ENCODE data around the gene NFATC4.
A peak's percentile ranks its signal among the peaks of the same experiment; 100 is the strongest.

NFATC4 gene

DNA sequence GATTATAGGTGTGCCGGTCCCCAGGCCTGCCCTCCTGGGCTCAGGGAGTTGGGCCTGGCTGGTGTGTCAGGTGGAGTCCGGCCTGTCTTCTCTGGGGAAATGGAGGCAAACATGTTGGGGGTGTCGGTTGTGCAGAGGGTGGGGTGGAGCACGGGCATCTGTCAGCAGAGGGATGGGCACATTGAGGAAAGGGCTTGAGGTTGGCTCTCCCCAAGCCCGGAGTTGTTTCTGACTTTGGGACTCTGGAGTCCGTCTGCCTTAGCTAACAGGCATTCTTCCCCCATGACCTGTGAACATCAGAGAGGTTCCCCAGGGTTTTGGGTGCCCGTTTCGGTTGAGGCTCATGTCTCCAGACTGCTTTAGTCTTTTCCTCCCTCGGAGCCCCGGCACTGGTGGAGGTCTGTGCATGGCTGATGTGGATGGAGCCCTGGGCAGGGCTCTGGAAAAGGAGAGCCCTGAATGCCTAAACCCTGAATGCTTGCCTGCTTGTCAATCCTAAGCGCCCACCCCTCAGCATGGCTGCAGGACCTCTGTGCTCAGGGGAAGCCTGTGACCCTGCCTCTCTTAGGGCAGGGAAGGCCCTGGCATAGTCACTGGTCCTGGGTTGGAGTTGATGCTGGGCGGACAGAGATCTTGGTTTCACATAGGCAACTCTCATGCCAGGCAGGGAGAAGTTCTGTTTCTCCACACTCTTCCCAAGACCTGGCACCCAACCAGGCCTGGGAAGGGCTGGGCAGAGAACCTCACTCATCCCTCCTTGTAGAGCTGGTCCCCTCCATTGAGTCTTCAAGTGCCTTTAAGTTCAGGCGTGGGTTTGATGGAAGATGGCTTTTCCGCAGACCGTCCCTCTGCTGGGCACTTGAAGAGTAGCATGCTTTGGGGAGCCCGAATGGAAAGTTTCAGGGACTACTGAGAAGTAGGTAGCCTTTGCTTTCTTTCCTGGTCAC, 43.7 kb downstream of the NFATC4 start:
- peak; percentile 51 for DNase-seq

DNA sequence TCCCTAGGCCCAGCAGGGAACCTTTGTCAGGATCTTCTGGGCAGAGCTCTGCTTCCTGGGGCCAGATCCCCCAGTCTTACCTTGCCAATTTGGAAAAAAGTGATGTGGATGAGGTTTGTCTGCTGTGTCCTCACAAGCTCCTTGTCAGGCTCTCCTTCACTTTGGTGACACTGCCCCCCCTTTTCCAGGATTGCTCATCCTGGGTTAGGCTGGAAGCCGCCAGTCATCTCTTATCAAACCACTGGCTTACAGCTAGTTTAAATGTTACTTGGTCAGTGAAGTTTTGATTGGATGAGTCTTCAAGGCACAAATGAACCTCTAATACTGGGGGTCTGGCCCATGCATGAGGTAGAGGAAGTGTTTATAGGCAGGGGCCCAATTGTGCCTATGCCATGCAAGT, 46.1 kb downstream of the NFATC4 start:
- no peak for DNase-seq

DNA sequence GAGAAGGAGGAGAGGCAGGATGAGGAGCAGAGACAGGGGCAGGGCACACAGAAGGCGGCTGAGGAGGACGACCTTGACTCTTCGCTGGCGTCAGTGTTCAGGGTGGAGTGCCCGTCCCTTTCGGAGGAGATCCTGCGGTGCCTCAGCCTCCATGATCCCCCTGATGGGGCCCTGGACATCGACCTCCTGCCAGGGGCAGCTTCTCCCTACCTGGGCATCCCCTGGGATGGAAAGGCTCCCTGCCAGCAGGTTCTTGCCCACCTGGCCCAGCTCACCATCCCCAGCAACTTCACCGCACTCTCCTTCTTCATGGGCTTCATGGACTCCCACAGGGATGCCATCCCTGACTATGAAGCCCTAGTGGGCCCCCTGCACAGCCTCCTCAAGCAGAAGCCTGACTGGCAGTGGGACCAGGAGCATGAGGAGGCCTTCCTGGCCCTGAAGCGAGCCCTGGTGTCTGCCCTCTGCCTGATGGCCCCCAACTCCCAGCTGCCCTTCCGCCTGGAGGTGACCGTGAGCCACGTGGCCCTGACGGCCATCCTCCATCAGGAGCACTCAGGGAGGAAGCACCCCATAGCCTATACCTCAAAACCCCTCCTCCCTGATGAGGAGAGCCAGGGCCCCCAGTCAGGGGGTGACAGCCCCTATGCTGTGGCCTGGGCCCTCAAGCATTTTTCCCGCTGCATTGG, 46.9 kb downstream of the NFATC4 start:
- no peak for DNase-seq

DNA sequence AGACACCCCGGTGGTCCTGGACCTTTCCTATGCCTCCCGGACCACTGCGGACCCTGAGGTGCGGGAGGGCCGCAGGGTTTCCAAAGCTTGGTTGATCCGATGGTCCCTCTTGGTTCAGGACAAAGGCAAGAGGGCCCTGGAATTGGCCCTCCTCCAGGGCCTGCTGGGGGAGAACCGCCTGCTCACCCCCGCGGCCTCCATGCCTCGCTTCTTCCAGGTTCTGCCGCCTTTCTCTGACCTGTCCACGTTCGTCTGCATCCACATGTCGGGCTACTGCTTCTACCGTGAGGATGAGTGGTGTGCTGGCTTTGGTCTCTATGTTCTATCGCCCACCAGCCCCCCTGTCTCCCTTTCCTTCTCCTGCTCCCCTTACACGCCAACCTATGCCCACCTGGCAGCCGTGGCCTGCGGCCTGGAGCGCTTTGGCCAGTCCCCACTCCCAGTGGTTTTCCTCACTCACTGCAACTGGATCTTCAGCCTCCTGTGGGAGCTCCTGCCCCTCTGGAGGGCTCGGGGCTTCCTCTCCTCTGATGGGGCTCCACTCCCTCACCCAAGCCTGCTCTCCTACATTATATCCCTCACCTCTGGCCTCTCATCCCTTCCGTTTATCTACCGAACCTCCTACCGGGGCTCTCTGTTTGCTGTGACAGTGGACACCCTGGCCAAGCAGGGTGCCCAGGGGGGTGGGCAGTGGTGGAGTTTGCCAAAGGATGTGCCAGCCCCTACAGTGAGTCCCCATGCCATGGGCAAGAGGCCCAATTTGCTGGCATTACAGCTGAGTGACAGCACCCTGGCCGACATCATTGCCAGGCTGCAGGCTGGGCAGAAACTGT, 47.7 kb downstream of the NFATC4 start:
- no peak for DNase-seq

DNA sequence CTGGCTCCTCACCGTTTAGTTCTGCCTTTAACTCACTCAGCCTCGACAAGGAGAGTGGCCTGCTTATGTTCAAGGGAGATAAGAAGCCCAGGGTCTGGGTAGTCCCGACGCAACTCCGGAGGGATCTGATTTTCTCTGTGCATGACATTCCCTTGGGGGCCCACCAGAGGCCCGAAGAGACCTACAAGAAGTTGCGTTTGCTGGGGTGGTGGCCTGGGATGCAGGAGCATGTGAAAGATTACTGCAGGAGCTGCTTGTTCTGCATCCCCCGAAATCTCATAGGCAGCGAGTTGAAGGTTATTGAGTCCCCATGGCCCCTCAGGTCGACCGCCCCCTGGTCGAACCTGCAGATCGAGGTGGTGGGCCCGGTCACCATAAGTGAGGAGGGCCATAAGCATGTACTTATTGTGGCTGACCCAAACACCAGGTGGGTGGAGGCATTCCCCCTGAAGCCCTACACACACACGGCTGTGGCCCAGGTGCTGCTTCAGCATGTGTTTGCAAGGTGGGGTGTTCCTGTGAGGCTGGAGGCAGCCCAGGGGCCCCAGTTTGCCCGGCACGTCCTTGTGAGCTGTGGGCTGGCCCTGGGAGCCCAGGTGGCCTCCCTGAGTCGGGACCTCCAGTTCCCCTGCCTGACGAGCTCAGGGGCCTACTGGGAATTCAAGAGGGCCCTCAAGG, 48.4 kb downstream of the NFATC4 start:
- DNase-seq, result no peak

DNA sequence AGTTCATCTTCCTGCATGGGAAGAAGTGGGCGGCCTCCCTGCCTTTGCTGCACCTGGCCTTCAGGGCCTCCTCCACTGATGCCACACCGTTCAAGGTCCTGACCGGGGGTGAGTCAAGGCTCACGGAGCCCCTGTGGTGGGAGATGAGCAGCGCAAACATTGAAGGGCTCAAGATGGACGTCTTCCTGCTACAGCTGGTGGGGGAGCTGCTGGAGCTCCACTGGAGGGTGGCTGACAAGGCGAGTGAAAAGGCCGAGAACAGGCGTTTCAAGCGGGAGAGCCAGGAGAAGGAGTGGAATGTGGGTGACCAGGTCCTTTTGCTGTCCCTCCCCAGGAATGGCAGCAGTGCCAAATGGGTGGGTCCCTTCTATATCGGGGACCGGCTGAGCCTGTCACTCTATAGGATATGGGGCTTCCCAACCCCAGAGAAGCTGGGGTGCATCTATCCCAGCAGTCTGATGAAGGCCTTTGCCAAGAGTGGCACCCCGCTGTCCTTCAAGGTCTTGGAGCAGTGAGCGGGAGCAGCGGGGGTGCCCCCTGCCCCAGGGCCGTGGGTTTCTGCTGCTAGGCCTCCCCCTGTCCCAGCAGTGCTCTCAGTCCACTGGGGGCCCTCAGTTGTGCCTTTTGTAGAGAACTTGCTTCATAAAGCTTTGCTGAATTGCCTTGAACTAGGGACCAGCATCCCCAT, 49.1 kb downstream of the NFATC4 start:
- no peak for DNase-seq

DNA sequence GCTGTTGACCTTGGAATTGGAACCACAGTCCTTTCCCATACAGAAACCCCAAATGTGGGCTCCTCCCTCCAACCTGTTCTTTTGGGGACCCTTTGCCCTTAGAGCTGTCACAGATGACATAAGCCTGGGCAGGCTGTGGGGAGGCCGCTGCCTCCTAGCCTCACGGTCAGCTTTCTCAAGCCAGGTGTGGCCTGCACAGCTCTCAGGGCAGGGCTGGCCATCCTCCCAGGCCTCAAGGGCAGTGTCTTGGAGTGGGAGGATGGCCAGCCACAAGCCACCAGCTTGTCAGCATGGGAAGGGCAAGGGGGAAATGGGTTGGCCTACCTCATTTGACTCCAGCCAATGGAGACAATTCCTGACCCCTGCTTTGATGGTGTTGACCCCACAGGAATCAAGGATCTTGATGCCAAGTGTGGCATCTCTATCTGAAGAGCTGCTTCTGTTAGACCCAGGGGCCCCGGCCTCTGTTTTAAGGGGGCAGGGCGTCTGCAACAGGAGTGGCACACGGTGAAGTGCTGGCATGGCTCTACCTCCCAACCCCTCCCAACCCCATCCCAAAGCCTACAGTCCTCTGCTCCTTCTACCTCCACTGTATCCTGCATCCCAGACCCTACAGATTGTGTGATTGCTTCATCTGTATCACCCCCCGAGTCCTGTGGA, 50.0 kb downstream of the NFATC4 start:
- no peak for DNase-seq

DNA sequence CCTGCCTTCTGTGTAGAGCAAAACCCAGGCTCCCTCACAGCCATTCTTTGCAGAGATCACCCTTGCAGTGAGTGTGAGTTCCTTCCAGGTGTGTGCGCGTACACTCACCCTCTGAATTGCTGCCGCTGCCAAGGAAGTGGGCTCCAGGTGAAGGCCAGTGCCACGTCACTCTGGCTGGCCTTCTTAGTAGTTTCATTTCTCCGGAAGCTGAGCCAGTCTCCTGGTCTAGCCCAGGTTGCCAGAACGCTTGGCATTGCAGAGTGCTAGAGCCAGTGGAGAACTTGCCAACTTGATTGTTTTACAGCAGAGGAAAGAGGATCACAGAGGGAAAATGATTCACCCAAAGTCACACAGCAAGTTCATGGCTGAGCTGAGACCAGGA, 50.5 kb downstream of the NFATC4 start:
- no peak for DNase-seq

DNA sequence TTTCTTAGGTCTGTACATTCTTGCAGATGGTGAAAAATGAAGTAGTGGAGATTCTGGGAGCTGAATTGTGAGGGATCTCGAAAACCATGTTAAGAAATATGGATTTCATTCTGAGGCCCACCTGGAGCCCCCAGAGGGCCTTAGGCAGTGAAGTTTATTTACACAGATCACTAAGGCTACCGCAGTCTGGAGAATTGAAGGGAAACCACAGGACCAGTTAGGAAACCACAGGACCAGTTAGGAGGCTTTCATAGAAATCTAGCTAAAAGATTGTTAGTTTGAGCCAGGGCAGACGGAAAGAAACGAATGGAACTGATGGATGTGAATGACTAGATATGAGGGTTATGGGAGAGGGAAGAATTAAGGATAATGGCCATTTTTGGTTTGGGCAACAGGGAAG, 54.3 kb downstream of the NFATC4 start:
- DNase-seq, result no peak

DNA sequence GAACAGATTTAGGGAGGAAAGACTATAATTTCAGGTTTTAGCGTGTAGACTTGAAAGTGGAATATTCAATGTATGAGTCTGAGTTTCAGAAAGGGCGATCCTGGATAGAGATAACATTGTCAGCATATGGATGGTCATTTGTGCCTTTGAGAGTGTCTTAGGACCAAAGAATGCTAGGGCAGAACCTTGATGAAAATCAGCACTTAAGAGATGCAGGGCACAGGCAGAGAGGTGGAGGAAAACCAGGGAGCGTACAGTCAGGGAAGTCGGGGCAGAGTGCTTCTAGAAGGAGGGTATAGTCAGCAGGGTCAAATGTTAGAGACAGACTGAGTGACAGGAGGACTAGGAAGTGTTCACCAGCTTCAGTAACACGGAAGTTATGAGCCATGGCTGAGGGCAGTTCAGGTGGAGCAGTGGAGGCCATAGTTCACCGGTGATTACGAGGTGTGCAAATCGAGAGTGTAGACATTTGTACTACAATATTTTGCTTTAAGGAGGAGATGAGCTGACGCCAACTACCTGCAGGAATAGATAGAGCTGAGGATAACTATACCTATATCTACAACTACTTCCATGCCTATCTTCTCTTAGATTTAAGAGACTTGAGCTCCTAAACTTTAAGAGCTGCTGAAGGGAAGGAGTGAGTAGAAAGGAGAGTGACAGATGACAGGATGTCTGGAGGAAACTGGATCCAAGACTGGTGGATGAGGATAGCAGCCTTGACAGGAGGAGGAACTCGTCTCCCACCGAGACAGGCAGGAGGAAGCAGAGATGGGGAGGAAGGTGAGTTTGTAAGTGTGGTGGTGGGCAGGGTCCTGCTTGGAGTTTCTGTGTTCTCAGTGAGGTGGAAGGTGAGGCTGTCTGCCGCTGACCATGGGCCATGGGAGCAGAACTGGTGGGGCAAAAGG, 55.0 kb downstream of the NFATC4 start:
- no peak for DNase-seq

DNA sequence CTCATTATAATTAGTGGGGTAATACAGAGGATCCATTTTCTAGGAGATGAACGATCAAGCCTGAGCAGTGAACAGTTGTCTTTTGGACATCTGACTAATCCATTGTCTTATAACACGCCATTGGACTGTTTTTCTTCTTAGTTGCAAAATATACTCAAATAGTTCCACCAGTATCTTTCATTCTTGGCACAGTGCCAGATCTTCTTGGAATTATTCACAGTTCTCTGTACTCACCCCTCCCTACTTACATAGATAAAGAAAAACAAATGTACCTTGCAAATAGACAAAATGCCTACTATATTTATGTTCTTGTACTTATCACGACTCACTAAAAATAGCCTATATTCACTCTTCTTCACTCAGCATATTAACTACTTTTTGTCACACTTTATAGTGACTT, 57.7 kb downstream of the NFATC4 start:
- peak; percentile 35 for DNase-seq

DNA sequence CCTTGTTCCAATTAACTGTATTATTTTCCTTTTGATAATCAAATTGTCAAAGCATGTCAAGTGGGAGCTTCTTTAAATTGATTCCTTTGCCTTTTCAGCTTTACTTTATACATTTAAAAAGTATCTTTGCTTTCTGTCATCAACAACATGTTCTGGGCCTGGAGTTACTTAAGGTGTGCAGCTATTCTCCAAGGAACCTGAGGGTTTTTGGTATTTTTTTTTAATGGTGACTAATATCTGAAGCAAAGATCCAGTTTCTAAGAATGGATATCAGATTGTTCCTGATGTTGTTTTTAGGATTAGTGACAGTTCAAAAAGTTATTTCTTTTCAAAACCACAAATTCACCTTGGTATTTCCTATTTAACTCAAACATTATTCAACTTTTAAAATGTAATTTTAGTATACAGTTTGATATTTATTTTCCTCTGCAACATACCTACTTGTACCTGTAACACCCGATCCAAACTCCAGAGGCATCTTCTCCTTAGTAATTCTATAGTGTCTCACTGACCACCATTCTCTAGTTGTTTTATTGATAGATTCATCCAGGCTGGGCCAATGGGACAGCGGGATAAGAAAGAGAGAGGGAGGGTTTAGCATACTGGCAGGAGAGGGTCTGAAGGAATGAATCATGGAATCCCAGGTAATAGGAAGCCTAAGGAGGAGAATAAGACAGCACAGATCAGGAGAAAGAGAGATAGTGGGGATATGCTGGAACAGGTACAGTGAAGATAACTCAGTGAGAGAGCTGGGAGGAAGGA, 58.3 kb downstream of the NFATC4 start:
- DNase-seq, result peak; percentile 53

DNA sequence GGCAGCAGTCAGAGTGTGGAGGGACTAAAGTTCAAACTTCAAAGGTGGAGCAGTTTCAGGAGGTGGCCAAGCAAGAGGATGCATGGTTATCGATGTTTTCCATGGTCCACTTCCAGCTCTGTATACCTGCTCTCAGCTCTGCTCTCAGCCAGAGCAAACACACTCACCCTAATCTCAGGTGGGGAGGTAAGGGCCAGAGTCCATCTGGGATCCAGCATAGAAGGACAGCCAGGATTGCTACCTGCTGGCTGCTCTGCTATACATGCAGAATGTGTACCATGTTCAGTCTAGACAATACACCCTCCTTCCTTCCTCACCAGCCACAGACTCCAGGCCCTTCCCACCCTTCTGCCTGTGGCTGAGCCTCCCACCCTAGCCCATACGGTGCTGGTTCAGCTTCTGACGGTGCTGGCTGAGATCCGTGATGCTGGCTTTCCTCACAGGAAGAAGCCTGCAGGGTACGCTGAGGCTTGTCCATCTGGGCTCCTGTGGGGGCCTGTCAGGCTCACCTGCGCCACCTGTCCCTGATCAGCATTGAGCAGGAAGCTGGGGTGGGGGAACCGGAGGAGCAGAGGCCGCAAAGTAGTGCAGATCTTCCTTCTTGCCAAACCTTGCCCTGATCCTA, 59.0 kb downstream of the NFATC4 start:
- peak; percentile 87 for DNase-seq

DNA sequence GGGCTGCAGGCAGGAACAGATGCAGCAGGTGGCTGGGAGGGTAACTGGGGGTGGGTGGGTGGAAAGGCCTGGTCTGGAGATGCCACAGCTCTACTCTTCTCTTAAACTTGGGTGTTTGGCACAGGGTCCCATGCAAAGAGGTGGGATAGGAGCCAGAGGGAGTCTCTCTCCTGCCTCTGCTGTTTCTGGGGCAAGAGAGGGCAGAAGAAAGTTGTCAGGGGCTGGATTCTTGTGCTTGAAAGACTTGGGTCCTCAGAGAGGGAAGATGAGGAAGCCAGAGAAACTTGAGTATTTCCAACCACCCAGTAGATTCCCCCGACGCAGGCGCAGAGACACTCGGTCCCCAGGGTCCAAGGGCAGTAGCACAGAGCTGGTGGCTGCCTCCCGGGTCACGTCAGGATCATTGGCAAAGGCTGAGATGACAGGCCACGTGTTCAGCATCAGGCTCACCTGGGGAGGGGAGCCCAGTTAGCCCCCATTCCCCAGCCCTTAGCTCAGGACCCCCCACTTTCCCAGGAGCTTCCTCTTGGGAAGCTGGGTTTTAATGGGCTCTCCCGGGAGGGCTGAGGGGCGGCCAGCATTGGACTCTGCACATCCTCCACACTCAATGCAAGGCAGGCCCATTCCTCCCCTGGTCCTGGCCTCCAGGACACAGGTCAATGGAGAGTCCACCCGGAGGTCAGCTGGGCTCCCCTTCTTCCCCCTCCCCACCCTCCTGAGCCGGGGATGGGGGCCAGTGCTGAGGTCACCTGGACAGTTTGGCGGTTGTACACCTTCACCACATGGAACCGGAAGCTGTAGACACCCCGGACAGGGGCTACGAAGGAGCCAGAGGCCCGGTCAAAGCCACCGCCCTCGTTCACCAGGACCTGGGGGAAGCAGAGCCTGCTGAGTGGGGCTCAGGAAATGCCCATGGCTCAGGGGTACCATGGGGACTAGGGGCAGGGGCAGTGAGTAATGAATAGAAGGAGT, 59.8 kb downstream of the NFATC4 start:
- DNase-seq, result no peak

DNA sequence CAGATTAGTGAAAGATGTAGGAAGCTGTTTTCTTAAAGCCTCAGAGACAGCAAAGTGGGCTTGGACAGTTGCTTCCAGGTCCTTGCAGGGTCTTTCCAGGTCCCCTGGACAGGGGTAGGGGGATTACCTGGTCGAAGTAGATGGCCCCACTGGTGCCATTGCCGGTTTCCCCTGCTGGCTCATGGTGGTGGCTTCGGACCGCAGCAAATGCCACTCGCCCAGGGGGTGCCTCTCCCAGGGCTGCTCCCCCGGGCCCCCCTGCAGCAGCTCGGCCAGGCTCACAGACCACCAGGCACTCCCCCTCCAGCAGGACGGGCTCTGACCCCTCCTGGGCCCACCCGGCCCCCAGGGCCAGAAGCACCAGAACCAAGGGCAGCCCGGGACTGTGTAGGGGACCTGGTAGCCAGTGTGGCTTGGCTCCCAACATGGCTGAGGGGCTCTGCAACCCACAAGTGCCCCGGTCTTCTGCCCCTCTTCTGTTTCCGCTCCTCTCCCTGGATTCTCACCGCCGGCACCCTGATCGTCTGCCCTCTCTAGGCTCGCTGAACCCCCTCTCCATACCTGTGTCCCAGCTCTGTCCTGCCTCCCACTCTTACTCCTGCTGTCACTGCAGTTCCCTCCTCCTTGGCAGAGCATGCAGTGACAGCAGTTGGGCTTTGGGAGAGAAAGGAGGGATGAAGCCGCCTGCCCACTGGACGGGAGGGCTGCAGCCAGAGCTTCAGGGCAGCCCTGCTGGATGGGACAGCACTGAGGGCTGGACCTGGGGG, 60.8 kb downstream of the NFATC4 start:
- DNase-seq, result peak; percentile 31
